Stimulated activated CD4-positive, alpha-beta T cell treated with anti-CD3 and anti-CD28 coated beads, Interleukin-12 subunit alpha, Interleukin-12 subunit beta, amount 100 ng/mL, for 48 hours (primary cell): ENCODE results near the gene AP3M1.
"Not testable (repeated sequence)": the region's sequence is repeated elsewhere in the genome, so short reads cannot be mapped to it uniquely, and the experiment has no call there.

ENCODE experiments used
- DNase-seq, 3 donors: peaks; one replicate each; pipeline ENCODE4 v3.0.0-alpha.2; 2020; ENCODE audit warnings: low read depth in 2 of 3, low spot score in 1 of 3

Gene AP3M1

GRCh38 chr10:74163319-74164068 is 12.9 kb upstream of the AP3M1 start:
- no peak for DNase-seq

- DNase-seq, result no peak
Measured at GRCh38 chr10:74160013-74160412, 9.4 kb upstream of the AP3M1 start.

GRCh38 chr10:74156919-74157289 is 6.3 kb upstream of the AP3M1 start:
- DNase-seq, result no peak

GRCh38 chr10:74153676-74154075 is 3.0 kb upstream of the AP3M1 start:
- no peak for DNase-seq

- DNase-seq, result no peak
Measured at GRCh38 chr10:74153123-74153522, 2.5 kb upstream of the AP3M1 start.

DNA sequence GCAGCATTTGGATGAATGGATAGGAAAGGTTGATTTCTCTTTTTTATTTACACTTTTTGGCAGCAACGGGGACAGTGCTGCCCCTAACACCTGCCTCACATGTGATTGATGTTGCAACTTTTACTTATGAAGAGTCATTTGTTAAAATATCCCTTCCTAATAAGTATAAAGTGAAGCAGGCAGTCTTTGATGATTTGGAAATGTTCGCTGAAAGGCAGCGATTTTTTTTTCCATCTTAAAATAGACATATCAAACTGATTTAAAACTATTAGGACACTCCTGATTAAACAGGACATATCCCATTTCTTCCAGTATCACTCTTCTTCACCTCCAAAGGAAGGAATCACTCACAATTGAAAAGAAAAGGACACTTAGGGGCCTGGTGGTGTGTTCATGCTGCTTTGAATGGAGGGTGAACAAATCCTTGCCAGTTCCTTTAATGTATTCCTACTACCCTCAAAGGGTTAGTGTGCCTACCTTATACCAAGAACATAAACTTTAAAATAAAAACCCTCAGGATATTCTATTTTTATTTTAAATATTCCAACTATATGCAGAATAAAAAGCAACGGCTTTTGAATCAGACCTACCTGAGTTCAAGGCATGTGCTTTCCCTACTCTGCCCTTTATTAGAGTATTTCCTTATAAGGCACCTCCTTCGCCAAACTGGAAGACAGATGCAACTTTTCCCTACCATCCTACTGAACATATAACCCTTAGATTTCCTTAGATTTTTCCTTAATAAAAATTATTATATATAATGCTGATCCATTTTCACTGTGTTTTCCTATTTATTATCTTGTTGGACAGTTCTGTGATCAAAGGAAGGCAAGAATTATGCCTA is 1.5 kb upstream of the AP3M1 start:
- DNase-seq, result no peak

- DNase-seq, result peak; percentile 99 to 100 (median 100)
Measured at GRCh38 chr10:74150990-74151878, 606 bp upstream of the AP3M1 start, which contains the start of gene ADK. TSS of gene ADK (plus strand) at chr10:74151221. CDS start at chr10:74151279, 58 bp downstream.

- DNase-seq, result not testable (repeated sequence)
Measured at GRCh38 chr10:74146980-74147379, 3.6 kb downstream of the AP3M1 start.

GRCh38 chr10:74145133-74145532 is 5.5 kb downstream of the AP3M1 start:
- no peak for DNase-seq

- no peak for DNase-seq
Measured at GRCh38 chr10:74140553-74140952, 10.1 kb downstream of the AP3M1 start.

DNA sequence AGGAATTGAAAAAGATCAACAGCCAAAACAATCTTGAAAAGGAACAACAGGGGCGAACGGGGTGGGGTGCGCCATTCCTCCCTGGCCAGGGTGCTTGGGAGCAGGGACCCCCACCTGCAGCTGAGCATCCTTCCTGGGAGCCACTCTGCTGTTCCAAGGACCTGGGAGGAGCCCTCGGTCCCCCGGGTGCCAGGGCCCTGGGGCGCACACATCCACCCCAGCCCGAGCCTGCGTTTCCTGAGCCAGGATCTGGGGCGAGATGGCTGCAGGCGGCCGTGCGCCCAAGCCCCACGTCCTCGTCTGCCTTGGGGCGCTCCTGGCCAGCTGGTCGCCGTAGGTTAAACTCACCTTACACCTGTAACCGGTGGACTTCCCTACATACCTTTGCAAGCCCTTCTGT is 10.6 kb downstream of the AP3M1 start:
- DNase-seq, result no peak

DNA sequence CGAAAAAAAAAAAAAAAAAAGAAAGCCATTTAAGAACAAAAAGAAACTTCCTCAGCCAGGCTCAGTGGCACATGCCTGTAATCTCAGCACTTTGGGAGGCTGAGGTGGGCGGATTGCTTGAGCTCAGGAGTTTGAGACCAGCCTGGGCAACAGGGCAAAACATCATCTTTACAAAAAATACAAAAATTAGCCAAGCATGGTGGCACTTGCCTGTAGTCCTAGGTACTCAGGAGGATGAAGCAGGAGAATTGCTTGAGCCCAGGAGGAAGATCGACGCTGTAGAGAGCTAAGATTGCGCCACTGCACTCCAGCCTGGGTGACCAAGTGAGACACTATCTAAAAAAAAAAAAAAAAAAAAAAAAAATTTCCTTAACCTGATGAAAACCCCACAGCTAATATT is 12.0 kb downstream of the AP3M1 start:
- not testable (repeated sequence) for DNase-seq

DNA sequence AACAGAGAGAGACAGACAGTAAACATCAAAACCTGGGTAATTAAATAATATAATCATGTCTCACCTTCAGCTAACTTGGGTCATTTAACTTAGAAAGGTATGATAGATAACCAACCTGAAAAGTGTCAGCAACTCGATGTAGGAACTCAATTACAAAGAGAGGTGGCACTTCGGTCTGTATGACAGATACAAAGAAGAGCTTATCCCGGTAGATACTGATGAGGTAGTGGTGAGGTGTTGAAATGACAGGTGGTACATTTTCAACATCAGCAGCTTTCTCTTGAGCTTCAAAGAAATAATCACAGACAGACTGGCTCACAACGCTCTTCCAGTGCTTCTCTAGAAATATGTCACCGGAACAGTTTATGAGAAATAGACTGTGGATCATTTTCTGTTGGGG is 12.6 kb downstream of the AP3M1 start:
- no peak for DNase-seq

- DNase-seq, result no peak
Measured at GRCh38 chr10:74135452-74135851, 15.2 kb downstream of the AP3M1 start.

DNA sequence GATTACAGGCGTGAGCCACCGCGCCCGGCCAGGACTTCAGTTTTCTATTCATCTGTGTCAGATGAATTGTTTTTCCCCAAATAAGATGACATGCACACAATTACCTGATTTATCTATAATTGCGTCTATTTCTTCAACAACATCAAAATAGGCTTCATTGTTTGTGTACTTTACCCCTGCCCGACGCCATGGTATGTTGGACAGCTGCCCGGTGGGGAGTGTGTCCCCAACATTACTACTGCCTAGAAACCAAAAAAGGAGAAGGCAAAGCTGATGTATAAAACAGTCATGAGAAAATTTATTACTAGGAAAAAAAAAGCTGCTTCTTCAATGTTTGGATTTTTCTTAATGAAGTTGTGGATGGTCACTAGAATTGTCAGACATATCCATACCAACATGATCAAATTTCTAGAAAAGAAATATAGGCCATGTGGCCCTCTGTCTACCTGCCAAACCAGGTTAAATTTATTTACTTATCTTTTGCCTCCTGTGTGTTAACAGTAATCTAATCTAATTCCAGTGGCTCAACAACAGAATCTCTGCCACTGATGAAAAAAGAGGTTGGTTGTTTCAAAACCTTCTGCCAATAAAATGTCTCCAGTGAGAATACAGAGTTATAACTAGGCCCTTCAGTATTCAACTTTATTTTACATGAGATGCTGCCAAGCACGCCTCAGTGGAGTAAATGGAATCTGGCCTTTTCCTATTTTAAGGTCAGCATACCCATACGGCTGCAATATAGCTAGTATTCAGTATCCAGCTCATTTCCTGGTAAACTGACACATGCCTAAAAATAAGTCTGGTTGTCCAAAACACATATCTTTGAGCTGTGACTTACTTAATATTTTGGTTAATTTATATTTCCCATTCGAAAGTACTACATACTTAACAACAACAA is 16.5 kb downstream of the AP3M1 start:
- DNase-seq, result no peak

GRCh38 chr10:74123081-74123480 is 27.5 kb downstream of the AP3M1 start:
- no peak for DNase-seq

- no peak for DNase-seq
Measured at GRCh38 chr10:74122060-74122459, 28.6 kb downstream of the AP3M1 start.

GRCh38 chr10:74121368-74121767 is 29.3 kb downstream of the AP3M1 start:
- DNase-seq, result no peak

- DNase-seq, result no peak
Measured at GRCh38 chr10:74120911-74121310, 29.7 kb downstream of the AP3M1 start.

DNA sequence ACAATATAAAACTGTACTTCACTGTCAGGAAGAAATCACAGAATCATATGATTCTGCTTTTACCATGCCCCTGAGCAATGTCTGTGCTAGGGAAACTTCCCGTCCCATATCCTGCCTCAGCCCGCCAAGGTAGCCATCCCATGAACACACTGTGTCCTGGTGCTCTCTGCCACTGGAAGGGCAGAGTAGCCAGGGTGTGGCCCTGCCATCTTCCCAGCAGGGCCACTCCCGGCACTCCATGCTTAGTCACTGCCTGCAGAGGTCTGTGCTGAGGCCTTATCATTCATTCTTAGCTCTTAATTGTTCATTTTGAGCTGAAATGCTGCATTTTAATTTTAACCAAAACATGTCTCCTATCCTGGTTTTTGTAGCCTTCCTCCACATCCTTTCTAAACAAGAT is 31.8 kb downstream of the AP3M1 start:
- no peak for DNase-seq
